Measurements from ENCODE around the gene MITF. TPM values are rescaled to one million over a fixed set of nuclear protein-coding genes. Genes with fewer than 3 reads are reported as not detected.

The MITF gene
- total and polyA plus RNA-seq, 2 of the 4 experiments (the other 2 are of a cell fraction) = 6.5 to 16.7 TPM

DNA sequence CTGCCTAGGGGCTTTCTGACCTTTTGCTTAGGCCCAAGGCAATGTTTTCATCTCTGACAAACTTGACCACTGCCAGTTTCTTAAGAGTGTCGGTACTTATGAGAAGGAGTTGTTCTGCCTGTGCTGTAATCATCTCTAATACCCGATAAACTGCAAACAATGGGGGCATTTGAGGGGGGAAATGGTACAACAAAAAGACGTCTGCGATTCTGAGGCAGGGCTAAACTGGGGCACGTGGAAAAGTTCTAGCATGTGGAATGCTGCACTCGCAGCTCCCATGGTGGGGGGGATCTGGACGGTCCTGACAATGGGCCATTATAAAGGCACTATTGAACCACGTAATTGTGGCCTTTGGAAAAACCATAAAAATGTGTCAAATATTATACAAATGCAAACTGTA is 187.1 kb downstream of the MITF start:
- POLR2A ChIA-PET (ENCODE audit: unreplicated experiment) = no interaction called here
- WGBS, 2 experiments (ENCODE audit: extremely low coverage in 2 of 2, insufficient read length in 1 of 2) = no CpG with 5 or more reads among the region's 8 CpGs
- no peak overlapping the region for H2AK5ac ChIP-seq (ENCODE audit: low read depth, low read length)
- no peak overlapping the region for H2AFZ ChIP-seq (replicated peaks; ENCODE audit: low read length, poor library complexity)
- H3K36me3 ChIP-seq (ENCODE audit: control insufficient read depth, insufficient read depth, low read length) = no peaks in the 10 kb centered on the region
- ATAC-seq (ENCODE audit: low read depth) (no peak), DNase-seq (no peak)
- H4K8ac ChIP-seq (ENCODE audit: low read depth in 2 of 2, low read length in 2 of 2) = no peak overlapping the region
- no peak overlapping the region for H3K23ac ChIP-seq (ENCODE audit: low read depth, low read length)
- H3K9ac ChIP-seq (ENCODE audit: low read depth, low read length) = no peak overlapping the region
- no peaks in the 10 kb centered on the region for H3K27me3 ChIP-seq (ENCODE audit: control insufficient read depth, insufficient read depth, low read length)
- H3K9me1 ChIP-seq (ENCODE audit: insufficient read depth, low read length) = peaks cover 12% of the 10 kb centered on the region
- no peaks in the 10 kb centered on the region for H3K9me3 ChIP-seq (ENCODE audit: control insufficient read depth, insufficient read depth, low read length)
- H3K27ac ChIP-seq (ENCODE audit: insufficient read depth, low read length) = no peak overlapping the region
- H4K5ac ChIP-seq (ENCODE audit: low read depth, low read length) = peak overlapping the region; percentile 15; the same call in 1 of the 2 replicates
- no peak overlapping the region for H3K18ac ChIP-seq (ENCODE audit: low read depth, low read length)
- H3K4me2 ChIP-seq (ENCODE audit: low read depth, low read length) = no peak overlapping the region
- intact Hi-C loops (cut with micrococcal nuclease) = no loop called here
- TF ChIP-seq, protein P1, sequence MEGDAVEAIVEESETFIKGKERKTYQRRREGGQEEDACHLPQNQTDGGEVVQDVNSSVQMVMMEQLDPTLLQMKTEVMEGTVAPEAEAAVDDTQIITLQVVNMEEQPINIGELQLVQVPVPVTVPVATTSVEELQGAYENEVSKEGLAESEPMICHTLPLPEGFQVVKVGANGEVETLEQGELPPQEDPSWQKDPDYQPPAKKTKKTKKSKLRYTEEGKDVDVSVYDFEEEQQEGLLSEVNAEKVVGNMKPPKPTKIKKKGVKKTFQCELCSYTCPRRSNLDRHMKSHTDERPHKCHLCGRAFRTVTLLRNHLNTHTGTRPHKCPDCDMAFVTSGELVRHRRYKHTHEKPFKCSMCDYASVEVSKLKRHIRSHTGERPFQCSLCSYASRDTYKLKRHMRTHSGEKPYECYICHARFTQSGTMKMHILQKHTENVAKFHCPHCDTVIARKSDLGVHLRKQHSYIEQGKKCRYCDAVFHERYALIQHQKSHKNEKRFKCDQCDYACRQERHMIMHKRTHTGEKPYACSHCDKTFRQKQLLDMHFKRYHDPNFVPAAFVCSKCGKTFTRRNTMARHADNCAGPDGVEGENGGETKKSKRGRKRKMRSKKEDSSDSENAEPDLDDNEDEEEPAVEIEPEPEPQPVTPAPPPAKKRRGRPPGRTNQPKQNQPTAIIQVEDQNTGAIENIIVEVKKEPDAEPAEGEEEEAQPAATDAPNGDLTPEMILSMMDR (conservative IDR thresholded peaks at IDR 0.05; ENCODE audit: low read depth, low read length) = no peak
- TF ChIP-seq MAZ (IDR thresholded peaks at IDR 0.05; ENCODE audit: borderline replicate concordance, low read depth, low read length) (no peak), RAD21 (IDR thresholded peaks at IDR 0.05; ENCODE audit: low read length) (no peak), CHD1 (IDR thresholded peaks at IDR 0.05; ENCODE audit: low read depth, low read length) (no peak), FOS (IDR thresholded peaks at IDR 0.05; ENCODE audit: low read depth, low read length) (no peak), NFE2L2 (IDR thresholded peaks at IDR 0.05; ENCODE audit: low read depth, low read length) (no peak), RFX5 (IDR thresholded peaks at IDR 0.05; ENCODE audit: low read depth, low read length) (no peak), RCOR1 (IDR thresholded peaks at IDR 0.05; ENCODE audit: insufficient replicate concordance, low read length) (no peak), ELK1 (IDR thresholded peaks at IDR 0.05; ENCODE audit: borderline replicate concordance, low read depth, low read length) (no peak), CEBPB (IDR thresholded peaks at IDR 0.05; ENCODE audit: low read depth, low read length) (no peak), POLR2A (IDR thresholded peaks at IDR 0.05; ENCODE audit: low read depth, low read length) (no peak), BHLHE40 (IDR thresholded peaks at IDR 0.05; ENCODE audit: low read depth, low read length) (no peak), SMC3 (IDR thresholded peaks at IDR 0.05; ENCODE audit: low read depth, low read length) (no peak), MAFK (IDR thresholded peaks at IDR 0.05; ENCODE audit: low read depth, low read length) (no peak)
- H2BK15ac ChIP-seq (ENCODE audit: low read depth, low read length) = no peak overlapping the region
- no peak overlapping the region for H3K14ac ChIP-seq (replicated peaks; ENCODE audit: low read depth, low read length)
- no peak overlapping the region for H3K56ac ChIP-seq (ENCODE audit: extremely low read depth, insufficient read depth, low read length)
- 0 out of 2 replicates have a peak overlapping the region, but pooled peaks have one; percentile 23 for H3K4ac ChIP-seq (ENCODE audit: low read depth, low read length)
- no TSS peak for BruUV-seq (replicated peaks)
- no peak overlapping the region for H2BK5ac ChIP-seq (ENCODE audit: low read depth, low read length, poor library complexity, severe bottlenecking)
- CTCF ChIA-PET = interaction anchor here (0.9 kb wide), 1 partner anchor 9 kb away, joined by 3 read pairs; no protein-coding TSS in a partner anchor
- no peak overlapping the region for H3K4me3 ChIP-seq (ENCODE audit: insufficient read depth, low read depth, low read length)
- H3K79me1 ChIP-seq (ENCODE audit: low read depth in 1 of 2, low read length in 2 of 2) = peaks cover 21 to 35% of the 10 kb centered on the region in 2 experiments
- dilution Hi-C loops (cut with HindIII; ENCODE audit: low sequenced_read_pairs, unreplicated experiment) = loop anchor here (25.0 kb wide), 1 partner anchor 239 kb away; no protein-coding TSS in a partner anchor
- peaks cover 5% of the 10 kb centered on the region for H3K4me1 ChIP-seq (ENCODE audit: control insufficient read depth, insufficient read depth, low read length)
- peak overlapping the region; percentile 54; the same call in 1 of the 2 replicates for H2BK20ac ChIP-seq (ENCODE audit: low read depth, low read length)
- H2BK120ac ChIP-seq (ENCODE audit: low read depth, low read length) = no peak overlapping the region
- H4K91ac ChIP-seq (ENCODE audit: insufficient read depth, low read depth, low read length) = no peak overlapping the region
- in situ Hi-C loops (cut with MboI; ENCODE audit: low sequenced_read_pairs) = no loop called here
- no peak overlapping the region for H2AK9ac ChIP-seq (replicated peaks; ENCODE audit: low read depth, low read length, poor library complexity)
- no peaks in the 10 kb centered on the region for H4K20me1 ChIP-seq (ENCODE audit: insufficient read depth, low read length)

Measured in IMR-90 (cell line).